NAMALWA (cell line): ENCODE results near the gene FOXO3.

ENCODE experiments used
- DNase-seq: peaks from one replicate; pipeline ENCODE4 v3.0.0-alpha.2; 2015; ENCODE audit warnings: low spot score

Gene FOXO3

GRCh38 chr6:108597572-108598304 is 37.0 kb downstream of the FOXO3 start:
- DNase-seq, result no peak

- DNase-seq, result no peak
These were observed 37.7 kb downstream of the FOXO3 start for GRCh38 chr6:108598305-108598863.

GRCh38 chr6:108604156-108604555 is 43.4 kb downstream of the FOXO3 start:
- DNase-seq, result no peak

GRCh38 chr6:108606250-108606690 is 45.6 kb downstream of the FOXO3 start:
- no peak for DNase-seq

GRCh38 chr6:108608453-108609275 is 47.9 kb downstream of the FOXO3 start:
- no peak for DNase-seq

- DNase-seq, result no peak
These were observed 48.6 kb downstream of the FOXO3 start for GRCh38 chr6:108609276-108609769.

- DNase-seq, result no peak
These were observed 49.6 kb downstream of the FOXO3 start for GRCh38 chr6:108610270-108610839.

- DNase-seq, result no peak
These were observed 50.4 kb downstream of the FOXO3 start for GRCh38 chr6:108610957-108611586.

GRCh38 chr6:108612852-108613251 is 52.1 kb downstream of the FOXO3 start:
- no peak for DNase-seq

GRCh38 chr6:108616544-108616943 is 55.8 kb downstream of the FOXO3 start:
- no peak for DNase-seq

GRCh38 chr6:108616973-108617372 is 56.3 kb downstream of the FOXO3 start:
- DNase-seq, result no peak

- no peak for DNase-seq
These were observed 58.0 kb downstream of the FOXO3 start for GRCh38 chr6:108618623-108619152.

- DNase-seq, result peak; percentile 26
These were observed 58.9 kb downstream of the FOXO3 start for GRCh38 chr6:108619431-108620197.

GRCh38 chr6:108621117-108621516 is 60.4 kb downstream of the FOXO3 start:
- no peak for DNase-seq

GRCh38 chr6:108622641-108623298 is 62.1 kb downstream of the FOXO3 start:
- DNase-seq, result no peak

- no peak for DNase-seq
These were observed 63.3 kb downstream of the FOXO3 start for GRCh38 chr6:108623995-108624394.

GRCh38 chr6:108625581-108625980 is 64.9 kb downstream of the FOXO3 start:
- DNase-seq, result no peak

- DNase-seq, result no peak
These were observed 66.1 kb downstream of the FOXO3 start for GRCh38 chr6:108626777-108627176.

GRCh38 chr6:108627692-108628550 is 67.2 kb downstream of the FOXO3 start:
- no peak for DNase-seq
